Lower leg skin (tissue), 3 donors: ENCODE results near the gene MYOG.

Experiments used
- POLR2A ChIP-seq, 2 donors: fragments of 450-650 bp; IDR thresholded peaks; one replicate each; pipeline ENCODE4 v1.6.1; 2016 to 2017; ENCODE audit warnings: antibody characterized with exemption in 2 of 2, mild to moderate bottlenecking in 1 of 2, moderate library complexity in 1 of 2
- TF ChIP-seq, protein P1 (sequence below), 3 donors: fragments of 450-650 bp; IDR thresholded peaks; one replicate each; pipeline ENCODE4 v1.5.1; 2016; ENCODE audit warnings: antibody characterized with exemption in 3 of 3, mild to moderate bottlenecking in 3 of 3, moderate library complexity in 2 of 3

DNA sequence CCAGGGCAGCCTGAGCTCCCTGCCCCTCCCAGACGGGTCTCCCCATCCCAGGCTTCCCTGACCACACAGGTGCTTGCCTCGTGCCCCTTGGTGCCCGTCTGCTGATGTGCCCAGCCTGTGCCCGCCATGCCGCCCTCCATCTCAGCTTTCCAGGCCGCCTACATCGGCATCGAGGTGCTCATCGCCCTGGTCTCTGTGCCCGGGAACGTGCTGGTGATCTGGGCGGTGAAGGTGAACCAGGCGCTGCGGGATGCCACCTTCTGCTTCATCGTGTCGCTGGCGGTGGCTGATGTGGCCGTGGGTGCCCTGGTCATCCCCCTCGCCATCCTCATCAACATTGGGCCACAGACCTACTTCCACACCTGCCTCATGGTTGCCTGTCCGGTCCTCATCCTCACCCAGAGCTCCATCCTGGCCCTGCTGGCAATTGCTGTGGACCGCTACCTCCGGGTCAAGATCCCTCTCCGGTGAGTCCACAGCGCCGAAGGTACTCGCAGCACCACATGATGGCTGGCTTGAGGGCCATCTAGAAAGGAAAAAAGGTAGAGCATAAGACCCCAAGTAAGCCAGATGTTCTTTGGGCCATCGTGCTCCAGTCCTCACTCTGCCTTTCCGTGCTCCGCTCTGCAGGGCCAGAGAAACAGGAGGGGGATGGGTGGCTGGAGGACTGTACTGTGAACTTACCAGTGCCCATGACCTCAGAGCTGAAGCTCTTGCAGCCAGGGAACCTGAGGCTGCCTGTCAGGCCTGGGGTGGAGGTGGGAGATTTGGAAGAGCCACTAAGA lies 43.1 kb upstream of the MYOG start:
- TF ChIP-seq, protein P1, sequence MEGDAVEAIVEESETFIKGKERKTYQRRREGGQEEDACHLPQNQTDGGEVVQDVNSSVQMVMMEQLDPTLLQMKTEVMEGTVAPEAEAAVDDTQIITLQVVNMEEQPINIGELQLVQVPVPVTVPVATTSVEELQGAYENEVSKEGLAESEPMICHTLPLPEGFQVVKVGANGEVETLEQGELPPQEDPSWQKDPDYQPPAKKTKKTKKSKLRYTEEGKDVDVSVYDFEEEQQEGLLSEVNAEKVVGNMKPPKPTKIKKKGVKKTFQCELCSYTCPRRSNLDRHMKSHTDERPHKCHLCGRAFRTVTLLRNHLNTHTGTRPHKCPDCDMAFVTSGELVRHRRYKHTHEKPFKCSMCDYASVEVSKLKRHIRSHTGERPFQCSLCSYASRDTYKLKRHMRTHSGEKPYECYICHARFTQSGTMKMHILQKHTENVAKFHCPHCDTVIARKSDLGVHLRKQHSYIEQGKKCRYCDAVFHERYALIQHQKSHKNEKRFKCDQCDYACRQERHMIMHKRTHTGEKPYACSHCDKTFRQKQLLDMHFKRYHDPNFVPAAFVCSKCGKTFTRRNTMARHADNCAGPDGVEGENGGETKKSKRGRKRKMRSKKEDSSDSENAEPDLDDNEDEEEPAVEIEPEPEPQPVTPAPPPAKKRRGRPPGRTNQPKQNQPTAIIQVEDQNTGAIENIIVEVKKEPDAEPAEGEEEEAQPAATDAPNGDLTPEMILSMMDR (IDR thresholded peaks at IDR 0.05), result no peak
- no peak for TF ChIP-seq POLR2A (IDR thresholded peaks at IDR 0.05)
